Gastrocnemius medialis (tissue), 4 donors: ENCODE results near the gene MTCL1. TPM values are rescaled to one million over a fixed set of nuclear protein-coding genes. Genes with fewer than 3 reads are reported as not detected.

Experiments used
- ATAC-seq, 2 donors: fragments of 150-250 bp; one replicate each; pipeline ENCODE4 v1.9.1; 2016
- DNase-seq, 2 donors: peaks; one replicate each; pipeline ENCODE4 v3.0.0-alpha.2; 2019
- H3K27ac ChIP-seq, 4 donors: fragments of 200-600 bp; sonication (generic); 1 replicate in 1 of 4; 2 replicates in 3 of 4; pipeline ENCODE4 v1.5.1; 2016 to 2018; ENCODE audit warnings: mild to moderate bottlenecking in 2 of 4, moderate library complexity in 1 of 4
- H3K27me3 ChIP-seq, 3 donors: fragments of 200-600 bp; sonication (generic) in 2 of 3; 1 replicate in 1 of 3; 2 replicates in 2 of 3; pipeline versions ENCODE4 v1.5.1 to v1.6.0; 2016 to 2019; ENCODE audit warnings: mild to moderate bottlenecking in 1 of 3, moderate library complexity in 1 of 3
- H3K36me3 ChIP-seq, 2 donors: fragments of 200-600 bp; sonication (generic) in 1 of 2; one replicate each; pipeline ENCODE4 v1.5.1; 2017 to 2018
- H3K4me1 ChIP-seq, 2 donors: fragments of 200-600 bp; sonication (generic) in 1 of 2; one replicate each; pipeline ENCODE4 v1.5.1; 2016 to 2017; ENCODE audit warnings: mild to moderate bottlenecking in 2 of 2
- H3K4me3 ChIP-seq, 4 donors: fragments of 200-600 bp; sonication (generic) in 3 of 4; 1 replicate in 1 of 4; 2 replicates in 3 of 4; pipeline ENCODE4 v1.5.1; 2016 to 2019; ENCODE audit warnings: mild to moderate bottlenecking in 2 of 4
- H3K9me3 ChIP-seq, 3 donors: fragments of 200-600 bp; sonication (generic) in 2 of 3; 1 replicate in 1 of 3; 2 replicates in 2 of 3; pipeline ENCODE4 v1.5.1; 2016 to 2019
- CTCF ChIP-seq, 5 experiments: fragments of 450-650 bp in 3 of 5; fragments of 200-600 bp in 2 of 5; sonication (generic) in 2 of 5; IDR thresholded peaks in 4 of 5; conservative IDR thresholded peaks in 1 of 5; 1 replicate in 4 of 5; 2 replicates in 1 of 5; pipeline ENCODE4 v1.5.1; 2016 to 2019; ENCODE audit warnings: antibody characterized with exemption in 5 of 5, mild to moderate bottlenecking in 3 of 5, moderate library complexity in 3 of 5
- POLR2A ChIP-seq, 2 donors: fragments of 450-650 bp; IDR thresholded peaks; one replicate each; pipeline ENCODE4 v1.6.1; 2017; ENCODE audit warnings: antibody characterized with exemption in 2 of 2, mild to moderate bottlenecking in 2 of 2, moderate library complexity in 2 of 2
- in situ Hi-C, 4 donors: fragments of 200-750 bp; cut with MboI; loops; one replicate each; pipeline versions ENCODE4 v1.15.0 to v1.8.0; 2017; ENCODE audit warnings: low sequenced_read_pairs in 4 of 4
- intact Hi-C: fragments of 100-400 bp; cut with DNase I; formaldehyde crosslinking; loops from one replicate; pipeline ENCODE4 v1.15.1; 2023; ENCODE audit warnings: low total_unique reads
- total RNA-seq, 4 donors: library from RNA; depleted of rRNA; stranded (reverse); fragments of >200 nt; gene quantifications; one replicate each; pipeline versions ENCODE4 v1.1.0 to v1.2.3, GENCODE V29; 2016

MTCL1 gene
- total RNA-seq, 4 donors from 2014 or later, result 2.0 to 8.6 (median 3.5) TPM

GRCh38 chr18:8717011-8717770 lies 11.8 kb downstream of the MTCL1 start:
- intact Hi-C loops, result no loop called here
- in situ Hi-C loops, result no loop called here
- Histone ChIP-seq H3K27ac (no peak overlapping the region), H3K9me3 (no peaks in the 10 kb centered on the region), H3K4me3 (no peak overlapping the region), H3K27me3 (no peaks in the 10 kb centered on the region), H3K36me3 (no peaks in the 10 kb centered on the region), H3K4me1 (no peaks in the 10 kb centered on the region)
- no peak for DNase-seq
- TF ChIP-seq CTCF (IDR thresholded peaks at IDR 0.05 in 4 of 5, conservative IDR thresholded peaks at IDR 0.05 in 1 of 5) (no peak), POLR2A (IDR thresholded peaks at IDR 0.05) (no peak)
- no peak for ATAC-seq

- Histone ChIP-seq H3K4me3 (no peak overlapping the region), H3K9me3 (no peaks in the 10 kb centered on the region), H3K27ac (no peak overlapping the region), H3K27me3 (no peaks in the 10 kb centered on the region), H3K4me1 (no peaks in the 10 kb centered on the region), H3K36me3 (no peaks in the 10 kb centered on the region)
- in situ Hi-C loops (no loop called here), intact Hi-C loops (no loop called here)
- no peak for ATAC-seq
- TF ChIP-seq CTCF (IDR thresholded peaks at IDR 0.05 in 4 of 5, conservative IDR thresholded peaks at IDR 0.05 in 1 of 5), result no peak
- no peak for TF ChIP-seq POLR2A (IDR thresholded peaks at IDR 0.05)
- DNase-seq, result no peak
These were observed 13.1 kb downstream of the MTCL1 start for GRCh38 chr18:8718401-8718913.

- no peaks in the 10 kb centered on the region for H3K4me1 ChIP-seq
- H3K27me3 ChIP-seq, result no peaks in the 10 kb centered on the region
- no peak overlapping the region for H3K4me3 ChIP-seq
- in situ Hi-C loops (no loop called here), intact Hi-C loops (no loop called here)
- DNase-seq (no peak), ATAC-seq (no peak)
- no peaks in the 10 kb centered on the region for H3K36me3 ChIP-seq
- H3K9me3 ChIP-seq, result no peaks in the 10 kb centered on the region
- TF ChIP-seq POLR2A (IDR thresholded peaks at IDR 0.05), result no peak
- no peak for TF ChIP-seq CTCF (IDR thresholded peaks at IDR 0.05 in 4 of 5, conservative IDR thresholded peaks at IDR 0.05 in 1 of 5)
- no peak overlapping the region for H3K27ac ChIP-seq
These were observed 13.8 kb downstream of the MTCL1 start for GRCh38 chr18:8719192-8719591.

GRCh38 chr18:8720141-8720540 lies 14.8 kb downstream of the MTCL1 start:
- Histone ChIP-seq H3K9me3 (no peaks in the 10 kb centered on the region), H3K36me3 (no peaks in the 10 kb centered on the region), H3K27me3 (no peaks in the 10 kb centered on the region), H3K27ac (no peak overlapping the region), H3K4me3 (no peak overlapping the region), H3K4me1 (no peaks in the 10 kb centered on the region)
- intact Hi-C loops, result no loop called here
- DNase-seq (no peak), ATAC-seq (no peak)
- TF ChIP-seq CTCF (IDR thresholded peaks at IDR 0.05 in 4 of 5, conservative IDR thresholded peaks at IDR 0.05 in 1 of 5) (no peak), POLR2A (IDR thresholded peaks at IDR 0.05) (no peak)
- in situ Hi-C loops, result no loop called here
